Measurements from ENCODE around the gene RPS15.

The RPS15 gene

GRCh38 chr19:1455336-1456120, 17.3 kb downstream of the RPS15 start:
- peak; percentile 87 for DNase-seq

GRCh38 chr19:1456121-1456900, 18.1 kb downstream of the RPS15 start:
- DNase-seq: no peak

- DNase-seq: no peak
These were observed 19.0 kb downstream of the RPS15 start for GRCh38 chr19:1457031-1457739.

- no peak for DNase-seq
These were observed 19.7 kb downstream of the RPS15 start for GRCh38 chr19:1457892-1458291.

DNA sequence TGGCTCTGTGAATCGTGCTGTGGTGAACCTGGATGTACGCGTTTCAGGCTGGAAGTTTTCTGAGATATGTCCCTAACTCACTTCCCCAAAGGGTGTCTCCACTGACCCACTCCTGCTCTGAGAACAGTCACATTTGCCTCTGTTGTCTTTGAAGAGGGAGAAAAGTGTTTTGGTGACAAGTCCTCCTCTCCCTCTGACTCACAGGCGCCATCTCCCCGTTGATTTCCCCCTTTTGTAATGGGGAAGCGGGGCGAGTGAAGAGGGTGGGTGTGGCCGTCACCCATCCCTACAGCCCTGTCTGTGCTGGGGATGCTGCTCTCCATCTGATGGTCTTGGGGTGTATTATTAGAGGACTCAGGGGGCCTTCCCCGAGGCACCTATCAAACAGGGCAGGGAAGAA, 21.3 kb downstream of the RPS15 start:
- DNase-seq: no peak

DNA sequence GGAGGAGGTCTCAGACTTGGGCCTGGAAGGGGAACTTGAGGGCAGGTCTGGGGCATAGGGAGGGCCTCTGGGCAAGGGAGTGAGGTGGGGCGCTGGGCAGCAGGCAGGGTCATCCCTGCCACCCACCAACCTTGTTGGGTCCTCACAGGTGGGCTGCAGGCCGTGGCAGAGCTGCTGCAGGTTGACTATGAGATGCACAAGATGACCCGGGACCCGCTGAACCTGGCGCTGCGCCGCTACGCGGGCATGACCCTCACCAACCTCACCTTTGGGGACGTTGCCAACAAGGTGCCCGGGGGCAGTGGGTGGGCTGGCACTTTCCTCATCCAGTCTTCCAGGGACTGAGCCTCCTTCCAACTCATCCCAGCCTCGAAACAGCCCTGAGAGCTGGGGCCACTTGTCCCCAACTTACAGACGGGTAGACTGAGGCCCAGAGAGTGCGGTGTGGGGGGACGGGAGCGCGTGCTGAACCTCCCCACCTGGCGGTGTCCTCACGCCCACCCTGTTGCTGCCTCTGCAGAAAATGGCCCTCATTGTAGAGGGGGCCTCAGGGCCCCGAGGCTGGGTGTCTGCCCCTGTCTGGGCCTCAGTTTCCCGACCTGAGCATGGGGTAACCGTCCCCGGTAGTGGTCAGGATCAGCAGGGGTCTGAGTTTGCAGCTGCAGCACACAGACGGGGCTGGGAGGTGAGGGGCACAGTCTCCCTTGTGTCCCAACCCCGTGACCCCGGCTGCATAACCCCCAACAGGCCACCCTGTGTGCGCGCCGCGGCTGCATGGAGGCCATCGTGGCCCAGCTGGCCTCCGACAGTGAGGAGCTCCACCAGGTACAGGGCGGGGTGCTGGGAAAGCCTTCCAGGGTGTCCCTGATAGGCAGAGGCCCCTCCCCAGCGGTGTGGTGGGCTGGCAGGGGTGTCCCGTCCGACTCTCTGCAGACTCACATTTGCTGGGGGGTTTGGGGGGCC, 22.1 kb downstream of the RPS15 start:
- no peak for DNase-seq

- DNase-seq: no peak
These were observed 23.7 kb downstream of the RPS15 start for GRCh38 chr19:1461862-1462261.

GRCh38 chr19:1465191-1466016, 27.2 kb downstream of the RPS15 start:
- no peak for DNase-seq

- DNase-seq: no peak
These were observed 27.8 kb downstream of the RPS15 start for GRCh38 chr19:1466018-1466460.

DNA sequence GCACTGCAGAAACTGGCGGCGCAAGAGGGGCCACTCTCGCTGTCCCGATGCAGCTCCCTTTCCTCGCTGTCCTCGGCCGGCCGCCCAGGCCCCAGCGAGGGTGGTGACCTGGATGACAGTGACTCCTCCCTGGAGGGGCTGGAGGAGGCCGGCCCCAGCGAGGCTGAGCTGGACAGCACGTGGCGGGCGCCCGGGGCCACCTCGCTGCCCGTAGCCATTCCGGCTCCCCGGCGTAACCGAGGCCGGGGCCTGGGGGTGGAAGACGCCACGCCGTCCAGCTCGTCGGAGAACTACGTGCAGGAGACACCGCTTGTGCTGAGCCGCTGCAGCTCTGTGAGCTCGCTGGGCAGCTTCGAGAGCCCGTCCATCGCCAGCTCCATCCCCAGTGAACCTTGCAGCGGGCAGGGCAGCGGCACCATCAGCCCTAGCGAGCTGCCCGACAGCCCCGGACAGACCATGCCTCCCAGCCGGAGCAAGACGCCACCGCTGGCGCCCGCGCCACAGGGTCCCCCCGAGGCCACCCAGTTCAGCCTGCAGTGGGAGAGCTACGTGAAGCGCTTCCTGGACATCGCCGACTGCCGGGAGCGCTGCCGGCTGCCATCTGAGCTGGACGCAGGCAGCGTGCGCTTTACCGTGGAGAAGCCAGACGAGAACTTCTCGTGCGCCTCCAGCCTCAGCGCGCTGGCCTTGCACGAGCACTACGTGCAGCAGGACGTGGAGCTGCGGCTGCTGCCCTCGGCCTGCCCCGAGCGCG, 28.4 kb downstream of the RPS15 start:
- DNase-seq: no peak

- DNase-seq: no peak
These were observed 29.0 kb downstream of the RPS15 start for GRCh38 chr19:1467215-1467489.

DNA sequence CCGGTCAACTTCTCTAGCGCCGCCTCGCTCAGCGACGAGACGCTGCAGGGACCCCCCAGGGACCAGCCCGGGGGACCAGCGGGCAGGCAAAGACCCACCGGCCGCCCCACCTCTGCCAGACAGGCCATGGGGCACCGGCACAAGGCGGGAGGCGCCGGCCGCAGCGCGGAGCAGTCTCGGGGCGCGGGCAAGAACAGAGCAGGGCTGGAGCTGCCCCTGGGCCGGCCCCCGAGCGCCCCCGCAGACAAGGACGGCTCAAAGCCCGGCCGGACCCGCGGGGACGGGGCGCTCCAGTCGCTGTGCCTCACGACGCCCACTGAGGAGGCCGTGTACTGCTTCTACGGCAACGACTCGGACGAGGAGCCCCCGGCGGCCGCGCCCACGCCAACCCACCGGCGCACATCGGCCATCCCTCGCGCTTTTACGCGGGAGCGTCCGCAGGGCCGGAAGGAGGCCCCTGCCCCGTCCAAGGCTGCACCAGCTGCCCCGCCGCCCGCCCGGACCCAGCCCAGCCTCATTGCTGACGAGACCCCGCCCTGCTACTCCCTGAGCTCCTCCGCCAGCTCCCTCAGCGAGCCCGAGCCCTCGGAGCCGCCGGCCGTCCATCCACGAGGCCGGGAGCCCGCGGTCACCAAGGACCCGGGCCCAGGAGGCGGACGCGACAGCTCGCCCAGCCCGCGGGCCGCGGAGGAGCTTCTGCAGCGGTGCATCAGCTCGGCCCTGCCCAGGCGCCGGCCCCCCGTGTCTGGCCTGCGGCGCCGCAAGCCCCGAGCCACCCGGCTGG, 29.5 kb downstream of the RPS15 start:
- DNase-seq: no peak

GRCh38 chr19:1468274-1468820, 30.2 kb downstream of the RPS15 start:
- DNase-seq: no peak

DNA sequence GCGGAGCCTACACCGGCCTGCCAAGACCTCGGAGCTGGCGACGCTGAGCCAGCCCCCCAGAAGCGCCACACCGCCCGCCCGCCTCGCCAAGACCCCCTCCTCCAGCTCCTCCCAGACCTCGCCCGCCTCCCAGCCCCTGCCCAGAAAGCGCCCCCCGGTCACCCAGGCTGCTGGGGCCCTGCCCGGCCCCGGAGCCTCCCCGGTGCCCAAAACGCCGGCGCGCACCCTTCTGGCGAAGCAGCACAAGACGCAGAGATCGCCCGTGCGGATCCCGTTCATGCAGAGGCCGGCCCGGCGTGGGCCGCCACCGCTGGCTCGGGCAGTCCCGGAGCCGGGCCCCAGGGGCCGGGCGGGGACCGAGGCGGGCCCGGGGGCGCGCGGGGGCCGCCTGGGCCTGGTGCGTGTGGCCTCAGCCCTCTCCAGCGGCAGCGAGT, 30.6 kb downstream of the RPS15 start:
- no peak for DNase-seq

- no peak for DNase-seq
These were observed 31.3 kb downstream of the RPS15 start for GRCh38 chr19:1469255-1470054.

DNA sequence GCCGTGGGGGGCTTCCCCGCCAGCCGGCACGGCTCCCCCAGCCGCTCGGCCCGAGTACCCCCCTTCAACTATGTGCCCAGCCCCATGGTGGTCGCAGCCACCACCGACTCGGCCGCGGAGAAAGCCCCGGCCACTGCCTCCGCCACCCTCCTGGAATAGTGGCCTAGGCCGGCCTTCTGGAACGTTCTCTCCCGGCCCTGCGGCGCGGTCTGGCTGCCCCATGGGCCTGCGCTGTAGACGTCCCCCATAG, 31.8 kb downstream of the RPS15 start:
- DNase-seq: no peak

GRCh38 chr19:1470305-1471009, 32.3 kb downstream of the RPS15 start:
- no peak for DNase-seq

DNA sequence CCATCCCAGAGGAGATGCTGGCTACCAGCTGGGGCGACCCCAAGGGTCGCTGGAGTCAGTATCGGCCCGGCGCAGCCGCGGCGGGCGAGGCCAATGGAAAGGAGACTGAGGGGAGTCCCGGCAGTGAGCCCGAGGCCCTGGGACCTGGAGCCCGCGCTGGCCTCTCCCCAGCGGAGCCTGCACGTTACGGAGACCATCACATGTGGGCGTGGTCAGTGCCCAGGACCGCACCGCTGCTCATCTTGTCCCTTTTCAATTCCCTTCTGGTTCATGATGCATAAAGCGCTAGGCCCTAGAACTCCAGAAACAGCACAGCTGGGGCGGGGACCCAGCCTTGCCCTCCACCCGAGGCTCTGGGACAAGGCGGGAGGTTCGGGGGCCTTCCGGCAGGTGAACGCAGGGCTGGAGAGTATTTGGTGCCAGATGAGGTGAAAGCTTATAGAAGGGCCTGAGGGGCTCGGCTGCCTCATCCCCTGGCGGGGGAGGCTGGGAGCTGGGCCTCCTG, 32.9 kb downstream of the RPS15 start:
- DNase-seq: no peak

All from NCI-H187 treated with DMSO at 0.1 percent for 48 hours (cell line).